Liver (tissue), 9 donors: ENCODE results near the gene TBC1D5. TPM values are rescaled to one million over a fixed set of nuclear protein-coding genes. Genes with fewer than 3 reads are reported as not detected.

Experiments
- DNase-seq: peaks from one replicate; pipeline ENCODE4 v3.0.0-alpha.2; 2017; ENCODE audit warnings: low spot score
- H3K27ac ChIP-seq, 2 donors: one replicate each; pipeline ENCODE4 v1.7.0; 2013; ENCODE audit warnings: inconsistent platforms in 2 of 2, low read length in 2 of 2, control low read depth in 1 of 2, low read depth in 1 of 2, mild to moderate bottlenecking in 1 of 2
- H3K27me3 ChIP-seq, 4 donors: one replicate each; pipeline versions ENCODE4 v1.6.1 to v1.7.0; 2013; ENCODE audit warnings: low read length in 3 of 4, inconsistent platforms in 1 of 4, mild to moderate bottlenecking in 1 of 4, moderate library complexity in 1 of 4; ENCODE audit not compliant: control insufficient read depth in 4 of 4, insufficient read depth in 4 of 4
- H3K36me3 ChIP-seq, 4 donors: one replicate each; pipeline versions ENCODE4 v1.6.1 to v1.7.0; 2013; ENCODE audit warnings: low read length in 3 of 4, mild to moderate bottlenecking in 3 of 4, low read depth in 1 of 4, moderate library complexity in 1 of 4; ENCODE audit not compliant: control insufficient read depth in 4 of 4, insufficient read depth in 3 of 4
- H3K4me1 ChIP-seq, 4 donors: one replicate each; pipeline versions ENCODE4 v1.6.1 to v1.7.0; 2013; ENCODE audit warnings: low read length in 3 of 4, mild to moderate bottlenecking in 3 of 4, moderate library complexity in 1 of 4; ENCODE audit not compliant: control insufficient read depth in 4 of 4, insufficient read depth in 4 of 4
- H3K4me3 ChIP-seq, 3 donors: one replicate each; pipeline versions ENCODE4 v1.6.1 to v1.7.0; 2013; ENCODE audit warnings: low read length in 3 of 3, control low read depth in 1 of 3, low read depth in 1 of 3, mild to moderate bottlenecking in 1 of 3
- H3K9ac ChIP-seq, 2 donors: one replicate each; pipeline ENCODE4 v1.7.0; 2013; ENCODE audit warnings: low read length in 2 of 2, mild to moderate bottlenecking in 2 of 2, moderate library complexity in 2 of 2, control low read depth in 1 of 2, low read depth in 1 of 2
- H3K9me3 ChIP-seq, 4 donors: one replicate each; pipeline versions ENCODE4 v1.6.1 to v1.7.0; 2013; ENCODE audit warnings: low read length in 3 of 4; ENCODE audit not compliant: control insufficient read depth in 4 of 4
- ATF3 ChIP-seq: IDR thresholded peaks from 2 replicates; pipeline ENCODE4 v1.6.1; 2016; ENCODE audit warnings: antibody characterized with exemption
- CTCF ChIP-seq: fragments of 150-350 bp; IDR thresholded peaks from 2 replicates; pipeline ENCODE4 v1.5.1; 2017; ENCODE audit warnings: improper control_type of control experiment, low read depth, low read length; ENCODE audit not compliant: missing input control
- FOXA1 ChIP-seq: IDR thresholded peaks from 2 replicates; pipeline ENCODE4 v1.6.1; 2016; ENCODE audit warnings: antibody characterized with exemption
- FOXA2 ChIP-seq: IDR thresholded peaks from 2 replicates; pipeline ENCODE4 v1.6.1; 2016; ENCODE audit warnings: antibody characterized with exemption
- GABPA ChIP-seq, 2 donors: IDR thresholded peaks in 1 of 2; conservative IDR thresholded peaks in 1 of 2; 2 replicates each; pipeline ENCODE4 v1.6.1; 2016; ENCODE audit warnings: antibody characterized with exemption in 2 of 2, mild to moderate bottlenecking in 1 of 2, moderate library complexity in 1 of 2
- HNF4A ChIP-seq, 2 donors: conservative IDR thresholded peaks; 2 replicates each; pipeline ENCODE4 v1.6.1; 2016; ENCODE audit warnings: antibody characterized with exemption in 2 of 2, mild to moderate bottlenecking in 2 of 2
- HNF4G ChIP-seq: IDR thresholded peaks from 2 replicates; pipeline ENCODE4 v1.6.1; 2016; ENCODE audit warnings: antibody characterized with exemption
- JUND ChIP-seq, 2 donors: IDR thresholded peaks; 2 replicates each; pipeline ENCODE4 v1.6.1; 2016; ENCODE audit warnings: antibody characterized with exemption in 2 of 2
- MAX ChIP-seq: IDR thresholded peaks from 2 replicates; pipeline ENCODE4 v1.6.1; 2016; ENCODE audit warnings: antibody characterized with exemption
- NR2F2 ChIP-seq: IDR thresholded peaks from 2 replicates; pipeline ENCODE4 v1.6.1; 2016; ENCODE audit warnings: antibody characterized with exemption
- RAD21 ChIP-seq, 2 donors: IDR thresholded peaks; 2 replicates each; pipeline ENCODE4 v1.6.1; 2016; ENCODE audit warnings: antibody characterized with exemption in 2 of 2, mild to moderate bottlenecking in 2 of 2
- RXRA ChIP-seq, 2 donors: IDR thresholded peaks; 2 replicates each; pipeline ENCODE4 v1.6.1; 2017 to 2018; ENCODE audit warnings: antibody characterized with exemption in 2 of 2, mild to moderate bottlenecking in 1 of 2
- SP1 ChIP-seq: IDR thresholded peaks from 2 replicates; pipeline ENCODE4 v1.6.1; 2018; ENCODE audit warnings: antibody characterized with exemption, mild to moderate bottlenecking
- TAF1 ChIP-seq: conservative IDR thresholded peaks from 2 replicates; pipeline ENCODE4 v1.6.1; 2016; ENCODE audit warnings: antibody characterized with exemption, mild to moderate bottlenecking
- YY1 ChIP-seq: IDR thresholded peaks from 2 replicates; pipeline ENCODE4 v1.6.1; 2016; ENCODE audit warnings: antibody characterized with exemption, mild to moderate bottlenecking
- ZBTB33 ChIP-seq: IDR thresholded peaks from 2 replicates; pipeline ENCODE4 v1.6.1; 2016; ENCODE audit warnings: antibody characterized with exemption
- WGBS: extraction: QIAGEN DNeasy Blood & Tissue Kit; methylation state at CpG from one replicate; pipeline ENCODE4 v1.1.7; 2013; 5-methylcytosine and 5-hydroxymethylcytosine counted together
- polyA plus RNA-seq, 2 donors: library from polyadenylated mRNA; stranded (reverse) in 1 of 2; unstranded in 1 of 2; fragments of 200-250 nt in 1 of 2; fragments of >200 nt in 1 of 2; fragmentation: Nextera tagmentation in 1 of 2; extraction: Ambion mirVana in 1 of 2; gene quantifications; one replicate each; pipeline versions ENCODE4 v1.2.1 to v1.2.3, GENCODE V29; 2013 to 2015
- total RNA-seq, 2 donors: library from RNA; depleted of rRNA; stranded (reverse); fragments of >200 nt; gene quantifications; one replicate each; pipeline ENCODE4 v1.2.3, GENCODE V29; 2014
- TF ChIP-seq, protein P1 (sequence below): IDR thresholded peaks from 2 replicates; pipeline ENCODE4 v1.6.1; 2016; ENCODE audit warnings: antibody characterized with exemption, mild to moderate bottlenecking
- donor health status: healthy.
- donor health status: healthy.
- donor health status: healthy.
- donor health status: healthy.
- donor health status: healthy.

TBC1D5 gene
- total and polyA plus RNA-seq, 4 donors = 9.1 to 45.6 (median 25.6) TPM

GRCh38 chr3:17733215-17733614 lies 9.2 kb downstream of the TBC1D5 start:
- Histone ChIP-seq H3K27ac (no peak overlapping the region), H3K9me3 (no peaks in the 10 kb centered on the region), H3K4me3 (no peak overlapping the region), H3K27me3 (no peaks in the 10 kb centered on the region), H3K9ac (no peak overlapping the region), H3K36me3 (peaks cover 0 to 4% (median 0%) of the 10 kb centered on the region in 4 donors), H3K4me1 (peaks cover 0 to 2% (median 0%) of the 10 kb centered on the region in 4 donors)
- 78% methylated on average over 3 of the region's 3 CpGs for WGBS
- TF ChIP-seq, protein P1, sequence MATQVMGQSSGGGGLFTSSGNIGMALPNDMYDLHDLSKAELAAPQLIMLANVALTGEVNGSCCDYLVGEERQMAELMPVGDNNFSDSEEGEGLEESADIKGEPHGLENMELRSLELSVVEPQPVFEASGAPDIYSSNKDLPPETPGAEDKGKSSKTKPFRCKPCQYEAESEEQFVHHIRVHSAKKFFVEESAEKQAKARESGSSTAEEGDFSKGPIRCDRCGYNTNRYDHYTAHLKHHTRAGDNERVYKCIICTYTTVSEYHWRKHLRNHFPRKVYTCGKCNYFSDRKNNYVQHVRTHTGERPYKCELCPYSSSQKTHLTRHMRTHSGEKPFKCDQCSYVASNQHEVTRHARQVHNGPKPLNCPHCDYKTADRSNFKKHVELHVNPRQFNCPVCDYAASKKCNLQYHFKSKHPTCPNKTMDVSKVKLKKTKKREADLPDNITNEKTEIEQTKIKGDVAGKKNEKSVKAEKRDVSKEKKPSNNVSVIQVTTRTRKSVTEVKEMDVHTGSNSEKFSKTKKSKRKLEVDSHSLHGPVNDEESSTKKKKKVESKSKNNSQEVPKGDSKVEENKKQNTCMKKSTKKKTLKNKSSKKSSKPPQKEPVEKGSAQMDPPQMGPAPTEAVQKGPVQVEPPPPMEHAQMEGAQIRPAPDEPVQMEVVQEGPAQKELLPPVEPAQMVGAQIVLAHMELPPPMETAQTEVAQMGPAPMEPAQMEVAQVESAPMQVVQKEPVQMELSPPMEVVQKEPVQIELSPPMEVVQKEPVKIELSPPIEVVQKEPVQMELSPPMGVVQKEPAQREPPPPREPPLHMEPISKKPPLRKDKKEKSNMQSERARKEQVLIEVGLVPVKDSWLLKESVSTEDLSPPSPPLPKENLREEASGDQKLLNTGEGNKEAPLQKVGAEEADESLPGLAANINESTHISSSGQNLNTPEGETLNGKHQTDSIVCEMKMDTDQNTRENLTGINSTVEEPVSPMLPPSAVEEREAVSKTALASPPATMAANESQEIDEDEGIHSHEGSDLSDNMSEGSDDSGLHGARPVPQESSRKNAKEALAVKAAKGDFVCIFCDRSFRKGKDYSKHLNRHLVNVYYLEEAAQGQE = no peak
- TF ChIP-seq YY1 (no peak), RAD21 (IDR thresholded peaks at IDR 0.05) (no peak), TAF1 (no peak), RXRA (IDR thresholded peaks at IDR 0.05) (no peak), SP1 (no peak), GABPA (IDR thresholded peaks at IDR 0.05 in 1 of 2, conservative IDR thresholded peaks at IDR 0.05 in 1 of 2) (no peak), CTCF (no peak), HNF4A (conservative IDR thresholded peaks at IDR 0.05) (no peak), FOXA1 (no peak), NR2F2 (no peak), FOXA2 (no peak), MAX (no peak), JUND (IDR thresholded peaks at IDR 0.05) (no peak), HNF4G (no peak), ATF3 (no peak), ZBTB33 (no peak)
- no peak for DNase-seq
